BLaER1 (cell line): ENCODE data around the gene CFAP54.

Experiments used
- H3K27ac ChIP-seq: shearing (Covaris generic); formaldehyde crosslinking; 2 replicates; pipeline ENCODE4 v1.8.1; 2022
- H3K27me3 ChIP-seq: shearing (Covaris generic); formaldehyde crosslinking; 2 replicates; pipeline ENCODE4 v1.8.1; 2022
- H3K36me3 ChIP-seq: shearing (Covaris generic); formaldehyde crosslinking; 2 replicates; pipeline ENCODE4 v1.8.1; 2022
- H3K4me1 ChIP-seq: shearing (Covaris generic); formaldehyde crosslinking; 2 replicates; pipeline ENCODE4 v1.8.1; 2022
- H3K4me2 ChIP-seq: shearing (Covaris generic); formaldehyde crosslinking; 2 replicates; pipeline ENCODE4 v1.8.1; 2022
- H3K4me3 ChIP-seq: shearing (Covaris generic); formaldehyde crosslinking; 2 replicates; pipeline ENCODE4 v1.8.1; 2022
- H3K9ac ChIP-seq: shearing (Covaris generic); formaldehyde crosslinking; 2 replicates; pipeline ENCODE4 v1.8.1; 2022
- H3K9me3 ChIP-seq: shearing (Covaris generic); formaldehyde crosslinking; 2 replicates; pipeline ENCODE4 v1.8.1; 2022
- H4K20me1 ChIP-seq: shearing (Covaris generic); formaldehyde crosslinking; 2 replicates; pipeline ENCODE4 v1.8.1; 2022
- Cebpa-rat ChIP-seq: shearing (Covaris generic); IDR thresholded peaks from 2 replicates; pipeline ENCODE4 v1.8.1; 2022

Gene CFAP54

GRCh38 chr12:96889273-96889933 lies 400.0 kb downstream of the CFAP54 start:
- H4K20me1 ChIP-seq, result no peaks in the 10 kb centered on the region
- H3K36me3 ChIP-seq, result no peaks in the 10 kb centered on the region
- no peaks in the 10 kb centered on the region for H3K4me1 ChIP-seq
- no peak for TF ChIP-seq Cebpa-rat
- H3K4me2 ChIP-seq, result no peak overlapping the region
- no peak overlapping the region for H3K9ac ChIP-seq
- peaks cover 18% of the 10 kb centered on the region for H3K9me3 ChIP-seq
- H3K27me3 ChIP-seq, result no peaks in the 10 kb centered on the region
- no peak overlapping the region for H3K4me3 ChIP-seq
- no peak overlapping the region for H3K27ac ChIP-seq

GRCh38 chr12:96890331-96890730 lies 401.0 kb downstream of the CFAP54 start:
- H3K4me3 ChIP-seq, result no peak overlapping the region
- H3K9ac ChIP-seq, result no peak overlapping the region
- no peaks in the 10 kb centered on the region for H3K36me3 ChIP-seq
- TF ChIP-seq Cebpa-rat, result no peak
- no peak overlapping the region for H3K27ac ChIP-seq
- H3K4me2 ChIP-seq, result no peak overlapping the region
- no peaks in the 10 kb centered on the region for H3K27me3 ChIP-seq
- H3K4me1 ChIP-seq, result no peaks in the 10 kb centered on the region
- peaks cover 18% of the 10 kb centered on the region for H3K9me3 ChIP-seq
- H4K20me1 ChIP-seq, result no peaks in the 10 kb centered on the region

GRCh38 chr12:96892104-96892503 lies 402.7 kb downstream of the CFAP54 start:
- Histone ChIP-seq H3K4me2 (no peak overlapping the region), H3K9me3 (peaks cover 18% of the 10 kb centered on the region), H3K27me3 (no peaks in the 10 kb centered on the region), H4K20me1 (no peaks in the 10 kb centered on the region), H3K9ac (no peak overlapping the region), H3K4me3 (no peak overlapping the region), H3K4me1 (no peaks in the 10 kb centered on the region), H3K27ac (no peak overlapping the region), H3K36me3 (no peaks in the 10 kb centered on the region)
- TF ChIP-seq Cebpa-rat, result no peak

- H3K9me3 ChIP-seq, result peaks cover 18% of the 10 kb centered on the region
- H3K4me2 ChIP-seq, result no peak overlapping the region
- no peak overlapping the region for H3K27ac ChIP-seq
- H3K4me3 ChIP-seq, result no peak overlapping the region
- no peak overlapping the region for H3K9ac ChIP-seq
- no peaks in the 10 kb centered on the region for H4K20me1 ChIP-seq
- no peak for TF ChIP-seq Cebpa-rat
- H3K36me3 ChIP-seq, result no peaks in the 10 kb centered on the region
- no peaks in the 10 kb centered on the region for H3K4me1 ChIP-seq
- H3K27me3 ChIP-seq, result no peaks in the 10 kb centered on the region
Measured at GRCh38 chr12:96897421-96897820, 408.0 kb downstream of the CFAP54 start.

- H3K27me3 ChIP-seq, result no peaks in the 10 kb centered on the region
- H3K27ac ChIP-seq, result no peak overlapping the region
- peaks cover 2% of the 10 kb centered on the region; the same call in 1 of the 2 replicates for H3K4me1 ChIP-seq
- TF ChIP-seq Cebpa-rat, result no peak
- H3K4me3 ChIP-seq, result no peak overlapping the region
- H3K9ac ChIP-seq, result no peak overlapping the region
- H3K4me2 ChIP-seq, result no peak overlapping the region
- no peaks in the 10 kb centered on the region for H3K36me3 ChIP-seq
- H3K9me3 ChIP-seq, result no peaks in the 10 kb centered on the region
- no peaks in the 10 kb centered on the region for H4K20me1 ChIP-seq
Measured at GRCh38 chr12:96901175-96901574, 411.8 kb downstream of the CFAP54 start.

- H3K36me3 ChIP-seq, result no peaks in the 10 kb centered on the region
- no peak overlapping the region for H3K4me2 ChIP-seq
- H3K9ac ChIP-seq, result no peak overlapping the region
- TF ChIP-seq Cebpa-rat, result no peak
- H3K27me3 ChIP-seq, result no peaks in the 10 kb centered on the region
- no peak overlapping the region for H3K4me3 ChIP-seq
- no peaks in the 10 kb centered on the region for H3K9me3 ChIP-seq
- H4K20me1 ChIP-seq, result no peaks in the 10 kb centered on the region
- no peak overlapping the region for H3K27ac ChIP-seq
- peaks cover 7% of the 10 kb centered on the region for H3K4me1 ChIP-seq
Measured at GRCh38 chr12:96902076-96902475, 412.7 kb downstream of the CFAP54 start.

GRCh38 chr12:96906498-96906848 lies 417.1 kb downstream of the CFAP54 start:
- H3K9ac ChIP-seq, result peak overlapping the region; percentile 92

GRCh38 chr12:96906849-96907670 lies 417.7 kb downstream of the CFAP54 start, which contains the start of gene NEDD1:
Gene NEDD1 (plus strand): TSS chr12:96907257. CDS start chr12:96909760, 2,503 bp downstream.
- Histone ChIP-seq H3K4me2 (peak within 1 kb of the TSS; percentile 91), H3K9me3 (no peaks in the 10 kb centered on the region), H3K4me1 (peaks cover 47% of the 10 kb centered on the region), H3K27me3 (no peaks in the 10 kb centered on the region), H3K36me3 (peaks cover 4% of the 10 kb centered on the region; the same call in 1 of the 2 replicates), H4K20me1 (0 out of 2 replicates have a peak, but pooled peaks cover 6% of the 10 kb centered on the region), H3K27ac (peak within 1 kb of the TSS; percentile 92), H3K4me3 (peak within 1 kb of the TSS; percentile 91), H3K9ac (peak within 1 kb of the TSS; percentile 92)
- TF ChIP-seq Cebpa-rat, result no peak

More at GRCh38 chr12:96906498-96906848, 417.1 kb downstream of the CFAP54 start:
- no peaks in the 10 kb centered on the region for H3K27me3 ChIP-seq
- no peak for TF ChIP-seq Cebpa-rat
- no peaks in the 10 kb centered on the region for H3K9me3 ChIP-seq
- peak overlapping the region; percentile 91 for H3K4me3 ChIP-seq
- H4K20me1 ChIP-seq, result 0 out of 2 replicates have a peak, but pooled peaks cover 6% of the 10 kb centered on the region
- peaks cover 4% of the 10 kb centered on the region; the same call in 1 of the 2 replicates for H3K36me3 ChIP-seq
- H3K27ac ChIP-seq, result peak overlapping the region; percentile 92
- H3K4me1 ChIP-seq, result peaks cover 43% of the 10 kb centered on the region
- peak overlapping the region; percentile 80 for H3K4me2 ChIP-seq

- Histone ChIP-seq H3K27ac (peak overlapping the region; percentile 92), H3K27me3 (no peaks in the 10 kb centered on the region), H3K4me2 (peak overlapping the region; percentile 91), H3K9ac (peak overlapping the region; percentile 92), H3K4me1 (peaks cover 47% of the 10 kb centered on the region), H4K20me1 (0 out of 2 replicates have a peak, but pooled peaks cover 6% of the 10 kb centered on the region), H3K4me3 (peak overlapping the region; percentile 91), H3K36me3 (peaks cover 5% of the 10 kb centered on the region; the same call in 1 of the 2 replicates), H3K9me3 (no peaks in the 10 kb centered on the region)
- TF ChIP-seq Cebpa-rat, result no peak
Measured at GRCh38 chr12:96907671-96908422, 418.5 kb downstream of the CFAP54 start.

- H3K4me1 ChIP-seq, result peaks cover 47% of the 10 kb centered on the region
- no peaks in the 10 kb centered on the region for H3K27me3 ChIP-seq
- no peaks in the 10 kb centered on the region for H3K9me3 ChIP-seq
- H3K36me3 ChIP-seq, result peaks cover 10% of the 10 kb centered on the region
- H3K4me3 ChIP-seq, result peak overlapping the region; percentile 91
- 0 out of 2 replicates have a peak, but pooled peaks cover 6% of the 10 kb centered on the region for H4K20me1 ChIP-seq
- no peak for TF ChIP-seq Cebpa-rat
- H3K4me2 ChIP-seq, result peak overlapping the region; percentile 91
- peak overlapping the region; percentile 92 for H3K9ac ChIP-seq
- no peak overlapping the region for H3K27ac ChIP-seq
Measured at GRCh38 chr12:96908423-96908675, 419.0 kb downstream of the CFAP54 start.
